IMR-90 (cell line): ENCODE results near the gene EIF2AK2. TPM values are rescaled to one million over a fixed set of nuclear protein-coding genes. Genes with fewer than 3 reads are reported as not detected.
"Not testable (repeated sequence)": the region's sequence is repeated elsewhere in the genome, so short reads cannot be mapped to it uniquely, and the experiment has no call there.

Experiments
- ATAC-seq: fragments of 200-7000 bp; cut with Tn5 transposase; 2 replicates; pipeline ENCODE4 v1.9.1; 2020; ENCODE audit warnings: low read depth, mild to moderate bottlenecking, moderate library complexity
- BruUV-seq: library from RNA; stranded (reverse); fragments of 400-500 nt; replicated peaks from 2 replicates; lab custom pipeline; 2021; lab: Mats Ljungman, UMichigan
- CTCF ChIA-PET: fragments of 300-600 bp; formaldehyde crosslinking; extraction: SDS; loops from one replicate; lab custom pipeline; 2021; ENCODE audit warnings: antibody characterized with exemption; lab: Yijun Ruan, JAX
- POLR2A ChIA-PET: fragments of 300-600 bp; sonication (Branson Sonifier 250); formaldehyde crosslinking; loops from one replicate; lab custom pipeline; 2022; ENCODE audit warnings: antibody characterized with exemption; ENCODE audit not compliant: unreplicated experiment; lab: Charles Lee
- DNase-seq: peaks from one replicate; pipeline ENCODE4 v3.0.0; 2013
- H2AFZ ChIP-seq: replicated peaks from 2 replicates; pipeline ENCODE3; 2013; ENCODE audit warnings: low read length, mild to moderate bottlenecking; ENCODE audit not compliant: poor library complexity
- H2AK5ac ChIP-seq: 2 replicates; pipeline ENCODE4 v1.6.1; 2013; ENCODE audit warnings: low read depth, low read length, inconsistent platforms
- H2AK9ac ChIP-seq: replicated peaks from 2 replicates; pipeline ENCODE3; 2013; ENCODE audit warnings: mild to moderate bottlenecking, low read depth, low read length, moderate library complexity; ENCODE audit not compliant: poor library complexity
- H2BK120ac ChIP-seq: 2 replicates; pipeline ENCODE4 v1.6.1; 2013; ENCODE audit warnings: low read depth, low read length, inconsistent platforms
- H2BK15ac ChIP-seq: 3 replicates; pipeline ENCODE4 v1.6.1; 2013; ENCODE audit warnings: low read depth, low read length, inconsistent platforms
- H2BK20ac ChIP-seq: 2 replicates; pipeline ENCODE4 v1.6.1; 2013; ENCODE audit warnings: low read depth, mild to moderate bottlenecking, inconsistent platforms, low read length, moderate library complexity
- H2BK5ac ChIP-seq: 2 replicates; pipeline ENCODE4 v1.6.1; 2013; ENCODE audit warnings: mild to moderate bottlenecking, low read depth, low read length, inconsistent platforms; ENCODE audit not compliant: poor library complexity, severe bottlenecking
- H3K14ac ChIP-seq: replicated peaks from 2 replicates; pipeline ENCODE4 v1.6.1; 2013; ENCODE audit warnings: low read depth, low read length, inconsistent platforms
- H3K18ac ChIP-seq: 2 replicates; pipeline ENCODE4 v1.6.1; 2013; ENCODE audit warnings: low read depth, low read length, control low read depth
- H3K23ac ChIP-seq: 2 replicates; pipeline ENCODE4 v1.6.1; 2013; ENCODE audit warnings: low read depth, low read length, inconsistent platforms
- H3K27ac ChIP-seq: 2 replicates; pipeline ENCODE4 v1.5.1; 2013; ENCODE audit warnings: mild to moderate bottlenecking, control low read depth, low read length; ENCODE audit not compliant: insufficient read depth
- H3K27me3 ChIP-seq: 2 replicates; pipeline ENCODE4 v1.6.1; 2013; ENCODE audit warnings: low read length; ENCODE audit not compliant: control insufficient read depth, insufficient read depth
- H3K36me3 ChIP-seq: 2 replicates; pipeline ENCODE4 v1.6.1; 2013; ENCODE audit warnings: low read length, mixed read lengths; ENCODE audit not compliant: control insufficient read depth, insufficient read depth
- H3K4ac ChIP-seq: 2 replicates; pipeline ENCODE4 v1.6.1; 2013; ENCODE audit warnings: low read depth, low read length, inconsistent platforms
- H3K4me1 ChIP-seq: 2 replicates; pipeline ENCODE4 v1.6.1; 2013; ENCODE audit warnings: low read length, mixed read lengths; ENCODE audit not compliant: control insufficient read depth, insufficient read depth
- H3K4me2 ChIP-seq: 2 replicates; pipeline ENCODE4 v1.6.1; 2013; ENCODE audit warnings: low read depth, mild to moderate bottlenecking, control low read depth, low read length, moderate library complexity
- H3K4me3 ChIP-seq: 2 replicates; pipeline ENCODE4 v1.5.1; 2013; ENCODE audit warnings: low read depth, mild to moderate bottlenecking, control low read depth, low read length, moderate library complexity; ENCODE audit not compliant: insufficient read depth
- H3K56ac ChIP-seq: 2 replicates; pipeline ENCODE4 v1.6.1; 2013; ENCODE audit warnings: low read length, inconsistent platforms; ENCODE audit not compliant: insufficient read depth; ENCODE audit errors: extremely low read depth
- H3K79me1 ChIP-seq, 2 experiments: 2 replicates each; pipeline ENCODE4 v1.6.1; 2013; ENCODE audit warnings: low read length in 2 of 2, inconsistent platforms in 1 of 2, low read depth in 1 of 2
- H3K9ac ChIP-seq: 2 replicates; pipeline ENCODE4 v1.6.1; 2013; ENCODE audit warnings: low read depth, low read length, control low read depth
- H3K9me1 ChIP-seq: 2 replicates; pipeline ENCODE4 v1.6.1; 2013; ENCODE audit warnings: low read length, inconsistent platforms; ENCODE audit not compliant: insufficient read depth
- H3K9me3 ChIP-seq: 2 replicates; pipeline ENCODE4 v1.6.1; 2013; ENCODE audit warnings: low read length; ENCODE audit not compliant: control insufficient read depth, insufficient read depth
- H4K20me1 ChIP-seq: 2 replicates; pipeline ENCODE4 v1.6.1; 2013; ENCODE audit warnings: low read length, inconsistent platforms; ENCODE audit not compliant: insufficient read depth
- H4K5ac ChIP-seq: 2 replicates; pipeline ENCODE4 v1.6.1; 2013; ENCODE audit warnings: mild to moderate bottlenecking, low read depth, low read length, control low read depth
- H4K8ac ChIP-seq, 2 experiments: 2 replicates each; pipeline ENCODE4 v1.6.1; 2013; ENCODE audit warnings: low read depth in 2 of 2, low read length in 2 of 2, control low read depth in 1 of 2, inconsistent platforms in 1 of 2
- H4K91ac ChIP-seq: 2 replicates; pipeline ENCODE4 v1.6.1; 2013; ENCODE audit warnings: low read depth, low read length, inconsistent platforms; ENCODE audit not compliant: insufficient read depth
- MAZ ChIP-seq: IDR thresholded peaks from 2 replicates; pipeline ENCODE4 v1.6.1; 2012; ENCODE audit warnings: low read depth, mild to moderate bottlenecking, low read length, improper control_type of control experiment, moderate library complexity, borderline replicate concordance
- POLR2A ChIP-seq: IDR thresholded peaks from 2 replicates; pipeline ENCODE4 v1.6.1; 2012; ENCODE audit warnings: mild to moderate bottlenecking, low read depth, low read length
- WGBS, 2 experiments: methylation state at CpG; one replicate each; pipeline versions ENCODE4 v1.1.5 to v1.1.7; 2013; ENCODE audit warnings: missing lambda C conversion rate in 2 of 2; ENCODE audit not compliant: insufficient read length in 1 of 2; ENCODE audit errors: extremely low coverage in 2 of 2; 5-methylcytosine and 5-hydroxymethylcytosine counted together
- dilution Hi-C: fragments of 300-500 bp; cut with HindIII; formaldehyde crosslinking; loops from one replicate; pipeline ENCODE4 v1.14.3; 2018; ENCODE audit warnings: low sequenced_read_pairs; ENCODE audit not compliant: unreplicated experiment
- in situ Hi-C: fragments of 300-500 bp; cut with MboI; formaldehyde crosslinking; loops from 3 replicates; pipeline ENCODE4 v1.14.3; 2019; ENCODE audit warnings: low sequenced_read_pairs, inconsistent platforms, mixed read lengths
- intact Hi-C: fragments of 100-400 bp; cut with micrococcal nuclease; formaldehyde crosslinking; loops from 2 replicates; pipeline ENCODE4 v1.10.0; 2022
- polyA plus RNA-seq, 3 experiments: library from polyadenylated mRNA; depleted of rRNA; stranded (reverse); fragments of >200 nt; gene quantifications; 2 replicates each; pipeline ENCODE4 v1.2.3, GENCODE V29; 2012; ENCODE audit warnings: low replicate concordance in 1 of 3
- total RNA-seq: library from RNA; depleted of rRNA; stranded (reverse); fragments of >200 nt; gene quantifications from 2 replicates; pipeline ENCODE4 v1.2.3, GENCODE V29; 2012

The EIF2AK2 gene
- total and polyA plus RNA-seq, 2 of the 4 experiments (the other 2 are of a cell fraction) = 10.2 to 16.8 TPM

DNA sequence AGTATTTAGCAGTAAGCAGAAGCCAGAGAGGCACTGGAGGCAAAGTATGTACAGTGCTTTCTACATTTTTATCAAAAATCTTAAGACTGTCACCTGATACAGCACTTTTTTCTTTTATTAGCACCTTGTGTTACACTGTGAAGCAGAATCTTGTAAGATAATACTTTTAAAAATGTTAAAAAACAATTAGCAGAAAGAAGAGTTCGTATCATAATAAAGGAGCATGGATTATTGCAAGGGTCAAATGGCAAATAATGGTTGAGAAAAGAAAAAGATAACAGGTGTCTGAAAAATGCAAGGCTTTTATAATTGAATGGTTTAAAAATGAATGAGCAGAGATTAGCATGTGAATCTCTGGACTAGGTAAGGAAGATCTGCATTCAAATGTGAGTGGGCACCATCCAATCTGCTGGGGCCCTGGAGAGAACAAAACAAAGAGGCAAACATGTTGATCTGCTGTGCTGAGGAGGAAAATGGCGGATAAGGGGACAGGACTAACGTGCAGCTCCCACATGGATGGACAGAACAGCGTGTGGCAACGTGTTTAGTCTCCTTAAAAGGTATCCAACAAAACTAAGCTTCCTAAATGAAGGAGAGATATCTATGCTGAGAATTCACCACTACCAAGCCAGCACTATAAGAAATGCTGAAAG lies 49.0 kb upstream of the EIF2AK2 start:
- peaks cover 3% of the 10 kb centered on the region; the same call in 1 of the 2 replicates for H4K20me1 ChIP-seq
- in situ Hi-C loops = no loop called here
- no TSS peak for BruUV-seq
- 83% methylated on average over 1 of the region's 5 CpGs; no CpG with 5 or more reads in 1 of the 2 experiments for WGBS, 2 experiments
- H3K4me3 ChIP-seq = no peak overlapping the region
- H3K27ac ChIP-seq = no peak overlapping the region
- H3K27me3 ChIP-seq = no peaks in the 10 kb centered on the region
- no peak overlapping the region for H2BK5ac ChIP-seq
- no peak overlapping the region for H2AK5ac ChIP-seq
- POLR2A ChIA-PET = no interaction called here
- H3K4me2 ChIP-seq = no peak overlapping the region
- no peak overlapping the region for H2AFZ ChIP-seq
- no peak overlapping the region for H3K14ac ChIP-seq
- H3K4me1 ChIP-seq = peaks cover 2% of the 10 kb centered on the region; the same call in 1 of the 2 replicates
- CTCF ChIA-PET = no interaction called here
- no peak for DNase-seq
- dilution Hi-C loops = no loop called here
- peaks cover 27% of the 10 kb centered on the region for H3K36me3 ChIP-seq
- no peak overlapping the region for H3K23ac ChIP-seq
- no peak overlapping the region for H2AK9ac ChIP-seq
- H3K9me3 ChIP-seq = peaks cover 3% of the 10 kb centered on the region
- no peak overlapping the region for H4K8ac ChIP-seq
- intact Hi-C loops = no loop called here
- H2BK20ac ChIP-seq = no peak overlapping the region
- no peak overlapping the region; the same call in 1 of the 2 replicates for H4K5ac ChIP-seq
- H3K18ac ChIP-seq = no peak overlapping the region
- no peak overlapping the region for H4K91ac ChIP-seq
- H3K9me1 ChIP-seq = no peaks in the 10 kb centered on the region
- no peak overlapping the region for H2BK120ac ChIP-seq
- no peak for TF ChIP-seq MAZ
- TF ChIP-seq POLR2A = no peak
- no peak overlapping the region for H3K4ac ChIP-seq
- H3K79me1 ChIP-seq = peaks cover 18 to 27% of the 10 kb centered on the region in 2 experiments
- no peak overlapping the region for H3K9ac ChIP-seq
- no peak overlapping the region for H2BK15ac ChIP-seq
- no peak for ATAC-seq
- no peak overlapping the region for H3K56ac ChIP-seq

GRCh38 chr2:37205071-37205661 lies 48.4 kb upstream of the EIF2AK2 start:
- H3K23ac ChIP-seq, H2AK9ac ChIP-seq, in situ Hi-C loops, H3K9me1 ChIP-seq, H2AK5ac ChIP-seq, POLR2A ChIA-PET, H2BK5ac ChIP-seq, H2AFZ ChIP-seq, H4K5ac ChIP-seq, H3K18ac ChIP-seq, H3K4ac ChIP-seq, H3K9ac ChIP-seq, H3K4me1 ChIP-seq, intact Hi-C loops, H3K56ac ChIP-seq, ATAC-seq, H2BK120ac ChIP-seq, dilution Hi-C loops, H3K27me3 ChIP-seq, DNase-seq, H3K4me2 ChIP-seq, H4K91ac ChIP-seq, H3K4me3 ChIP-seq, H2BK20ac ChIP-seq, H4K8ac ChIP-seq, H2BK15ac ChIP-seq, H3K14ac ChIP-seq, H3K27ac ChIP-seq, BruUV-seq, CTCF ChIA-PET, H3K9me3 ChIP-seq, H4K20me1 ChIP-seq: not testable (repeated sequence)
- WGBS, 2 experiments = no CpG with 5 or more reads among the region's 8 CpGs
- Histone ChIP-seq H3K79me1 (peaks cover 25 to 27% of the 10 kb centered on the region in 2 experiments), H3K36me3 (peaks cover 26% of the 10 kb centered on the region)
